ENCODE data around the gene ABCB1. TPM values are rescaled to one million over a fixed set of nuclear protein-coding genes. Genes with fewer than 3 reads are reported as not detected.

Gene ABCB1
- total and polyA plus RNA-seq, 2 of the 8 experiments (the other 6 are each of a cell fraction or from before 2014, with no cell fraction given), result 0.51 to 1.2 TPM

GRCh38 chr7:87479951-87480350 lies 120.7 kb downstream of the ABCB1 start:
- H3K14ac ChIP-seq (ENCODE audit: insufficient read length), result no peak overlapping the region
- H4K91ac ChIP-seq (replicated peaks; ENCODE audit: insufficient read length, low read length), result no peak overlapping the region
- no peak overlapping the region for H4K5ac ChIP-seq (ENCODE audit: insufficient read length, low read depth, low read length)
- ChIA-PET CTCF (ENCODE audit: partially characterized antibody) (interaction anchor here (1.0 kb wide), 1 partner anchor 26 kb away, joined by 3 read pairs; no protein-coding TSS in a partner anchor), POLR2A (ENCODE audit: partially characterized antibody) (no interaction called here)
- H2BK12ac ChIP-seq (ENCODE audit: low read depth, low read length), result no peak overlapping the region
- no peak overlapping the region for H3K56ac ChIP-seq (replicated peaks; ENCODE audit: insufficient read length, low read depth, low read length)
- DNase-seq (ENCODE audit: low read depth in 1 of 2, low spot score in 2 of 2) (no peak), FAIRE-seq (no peak)
- H2AFZ ChIP-seq (ENCODE audit: low read length), result no peak overlapping the region
- H3K9ac ChIP-seq (replicated peaks in 1 of 4; ENCODE audit: extremely low read depth in 1 of 4, low read depth in 3 of 4, low read length in 3 of 4), result no peak overlapping the region
- no peaks in the 10 kb centered on the region for H3K36me3 ChIP-seq (ENCODE audit: control insufficient read depth in 2 of 4, insufficient read depth in 4 of 4, low read length in 3 of 4)
- no peak overlapping the region for H3K18ac ChIP-seq (ENCODE audit: extremely low read depth, low read length)
- H3K4me1 ChIP-seq (replicated peaks in 1 of 4; ENCODE audit: control insufficient read depth in 3 of 4, insufficient read depth in 4 of 4, low read length in 3 of 4), result peaks cover 0 to 9% (median 4%) of the 10 kb centered on the region in 4 experiments; a peak in 4 of 7 replicates
- H2BK120ac ChIP-seq (replicated peaks; ENCODE audit: low read depth, low read length), result no peak overlapping the region
- H3K4ac ChIP-seq (replicated peaks; ENCODE audit: insufficient read length, low read depth, low read length), result no peak overlapping the region
- H3K27me3 ChIP-seq (replicated peaks in 1 of 4; ENCODE audit: control insufficient read depth in 3 of 4, extremely low read depth in 1 of 4, insufficient read depth in 3 of 4, low read length in 3 of 4), result peaks cover 5 to 22% (median 14%) of the 10 kb centered on the region in 4 experiments; a peak in 6 of 7 replicates
- H2AK5ac ChIP-seq (ENCODE audit: low read depth, low read length), result no peak overlapping the region
- no peak overlapping the region for H3K4me3 ChIP-seq (ENCODE audit: extremely low read depth in 1 of 4, insufficient read depth in 2 of 4, low read depth in 3 of 4, low read length in 4 of 4)
- no peaks in the 10 kb centered on the region for H3K79me2 ChIP-seq (ENCODE audit: control insufficient read depth in 1 of 2, insufficient read depth in 2 of 2, low read length in 2 of 2)
- H3K23ac ChIP-seq (ENCODE audit: insufficient read length), result no peak overlapping the region
- no peak overlapping the region for H3K27ac ChIP-seq (ENCODE audit: low read depth, low read length)
- no peak overlapping the region for H2BK5ac ChIP-seq (ENCODE audit: low read depth, low read length)
- H3K79me1 ChIP-seq (ENCODE audit: low read depth, low read length), result no peaks in the 10 kb centered on the region
- no peaks in the 10 kb centered on the region for H4K20me1 ChIP-seq (replicated peaks in 1 of 2; ENCODE audit: control insufficient read depth in 1 of 2, insufficient read depth in 2 of 2, low read length in 2 of 2)
- no peak overlapping the region for H3K4me2 ChIP-seq (ENCODE audit: insufficient read depth in 1 of 2, low read depth in 2 of 2, low read length in 2 of 2)
- no peak overlapping the region for H2BK20ac ChIP-seq (ENCODE audit: low read length)
- H4K8ac ChIP-seq (ENCODE audit: extremely low read depth, insufficient read depth, low read length), result no peak overlapping the region
- no peak overlapping the region for H2BK15ac ChIP-seq (ENCODE audit: low read length)
- peaks cover 5% of the 10 kb centered on the region; the same call in 1 of the 2 replicates for H3K23me2 ChIP-seq (ENCODE audit: low read depth, low read length)
- 95% methylated on average over 2 of the region's 2 CpGs; no CpG with 5 or more reads in 1 of the 2 experiments for WGBS, 2 experiments (ENCODE audit: extremely low coverage in 1 of 2, insufficient coverage in 1 of 2, insufficient read length in 1 of 2, insufficient replicate concordance in 2 of 2, low coverage in 1 of 2, low lambda C conversion rate in 2 of 2, missing lambda C conversion rate in 1 of 2)
- H3K9me3 ChIP-seq (ENCODE audit: insufficient read depth in 2 of 2, low read depth in 1 of 2, low read length in 1 of 2), result no peaks in the 10 kb centered on the region; a peak in 1 of 4 replicates
- no peak for TF ChIP-seq SUZ12 (IDR thresholded peaks at IDR 0.05; ENCODE audit: low read length)
- no peak for TF ChIP-seq CBX8 (IDR thresholded peaks at IDR 0.05; ENCODE audit: borderline replicate concordance, low read depth, low read length)
